ENCODE results near the gene UQCC2. TPM values are rescaled to one million over a fixed set of nuclear protein-coding genes. Genes with fewer than 3 reads are reported as not detected.

UQCC2 gene

GRCh38 chr6:33652002-33652401, 59.5 kb downstream of the UQCC2 start:
- no peaks in the 10 kb centered on the region for H3K79me1 ChIP-seq (ENCODE audit: low read depth, low read length)
- H2BK5ac ChIP-seq (ENCODE audit: low read length), result peak overlapping the region; percentile 53
- no peaks in the 10 kb centered on the region for H3K36me3 ChIP-seq (replicated peaks in 1 of 2; ENCODE audit: control insufficient read depth in 2 of 2, insufficient read depth in 2 of 2, low read length in 2 of 2)
- H4K91ac ChIP-seq (ENCODE audit: low read depth, low read length, poor library complexity), result no peak overlapping the region
- H3K18ac ChIP-seq (ENCODE audit: low read length), result peak overlapping the region; percentile 38
- no CpG with 5 or more reads among the region's 5 CpGs for WGBS, 2 donors (ENCODE audit: extremely low coverage in 2 of 2, insufficient read length in 2 of 2, insufficient replicate concordance in 1 of 2)
- no peak overlapping the region for H3K9ac ChIP-seq (ENCODE audit: low read depth, low read length, poor library complexity)
- no peak overlapping the region for H3K4me2 ChIP-seq (ENCODE audit: insufficient read depth, low read length, poor library complexity, severe bottlenecking)
- no peak overlapping the region for H3K4ac ChIP-seq (ENCODE audit: low read length)
- DNase-seq (ENCODE audit: low spot score), result no peak
- H3K27me3 ChIP-seq (ENCODE audit: control insufficient read depth in 3 of 3, insufficient read depth in 3 of 3, low read depth in 1 of 3, low read length in 3 of 3), result no peaks in the 10 kb centered on the region
- H3K4me1 ChIP-seq (ENCODE audit: control insufficient read depth in 2 of 2, insufficient read depth in 1 of 2, low read depth in 1 of 2, low read length in 2 of 2), result peaks cover 6 to 7% of the 10 kb centered on the region in 2 donors
- no peak overlapping the region for H3K27ac ChIP-seq (replicated peaks; ENCODE audit: low read length)
- H2AK5ac ChIP-seq (ENCODE audit: low read depth, low read length), result peak overlapping the region; percentile 56
- no peak overlapping the region for H2BK12ac ChIP-seq (ENCODE audit: low read length)
- H2BK15ac ChIP-seq (ENCODE audit: low read length), result peak overlapping the region; percentile 58
- no peak overlapping the region for H3K4me3 ChIP-seq (ENCODE audit: low read length in 2 of 2)
- peak overlapping the region; percentile 56 for H3K14ac ChIP-seq (ENCODE audit: low read length)
- H4K8ac ChIP-seq (ENCODE audit: low read depth, low read length), result no peak overlapping the region
- no peak overlapping the region for H2AFZ ChIP-seq (ENCODE audit: low read length)
- peak overlapping the region; percentile 55 for H3K23ac ChIP-seq (ENCODE audit: low read depth, low read length, poor library complexity)
- H3K9me3 ChIP-seq (replicated peaks in 1 of 2; ENCODE audit: control insufficient read depth in 2 of 2, insufficient read depth in 1 of 2, low read depth in 1 of 2, low read length in 2 of 2), result peaks cover 0 to 2% of the 10 kb centered on the region in 2 donors
- H2BK120ac ChIP-seq (ENCODE audit: low read depth, low read length), result peak overlapping the region; percentile 97

GRCh38 chr6:33651403-33651802, 60.1 kb downstream of the UQCC2 start:
- H3K79me1 ChIP-seq (ENCODE audit: low read depth, low read length), result no peaks in the 10 kb centered on the region
- H4K8ac ChIP-seq (ENCODE audit: low read depth, low read length), result no peak overlapping the region
- H3K14ac ChIP-seq (ENCODE audit: low read length), result no peak overlapping the region
- no peak overlapping the region for H2BK5ac ChIP-seq (ENCODE audit: low read length)
- H2AFZ ChIP-seq (ENCODE audit: low read length), result no peak overlapping the region
- no peak overlapping the region for H2BK15ac ChIP-seq (ENCODE audit: low read length)
- H3K27ac ChIP-seq (replicated peaks; ENCODE audit: low read length), result no peak overlapping the region
- WGBS, 2 donors (ENCODE audit: extremely low coverage in 2 of 2, insufficient read length in 2 of 2, insufficient replicate concordance in 1 of 2), result no CpG with 5 or more reads among the region's 4 CpGs
- DNase-seq (ENCODE audit: low spot score), result no peak
- no peaks in the 10 kb centered on the region for H3K36me3 ChIP-seq (replicated peaks in 1 of 2; ENCODE audit: control insufficient read depth in 2 of 2, insufficient read depth in 2 of 2, low read length in 2 of 2)
- no peak overlapping the region for H3K18ac ChIP-seq (ENCODE audit: low read length)
- no peak overlapping the region for H3K4ac ChIP-seq (ENCODE audit: low read length)
- no peak overlapping the region for H2BK12ac ChIP-seq (ENCODE audit: low read length)
- H3K4me3 ChIP-seq (ENCODE audit: low read length in 2 of 2), result no peak overlapping the region
- H3K23ac ChIP-seq (ENCODE audit: low read depth, low read length, poor library complexity), result no peak overlapping the region
- H4K91ac ChIP-seq (ENCODE audit: low read depth, low read length, poor library complexity), result no peak overlapping the region
- no peak overlapping the region for H3K4me2 ChIP-seq (ENCODE audit: insufficient read depth, low read length, poor library complexity, severe bottlenecking)
- H2AK5ac ChIP-seq (ENCODE audit: low read depth, low read length), result no peak overlapping the region
- H3K9me3 ChIP-seq (replicated peaks in 1 of 2; ENCODE audit: control insufficient read depth in 2 of 2, insufficient read depth in 1 of 2, low read depth in 1 of 2, low read length in 2 of 2), result peaks cover 0 to 2% of the 10 kb centered on the region in 2 donors
- peaks cover 2 to 6% of the 10 kb centered on the region in 2 donors for H3K4me1 ChIP-seq (ENCODE audit: control insufficient read depth in 2 of 2, insufficient read depth in 1 of 2, low read depth in 1 of 2, low read length in 2 of 2)
- no peaks in the 10 kb centered on the region for H3K27me3 ChIP-seq (ENCODE audit: control insufficient read depth in 3 of 3, insufficient read depth in 3 of 3, low read depth in 1 of 3, low read length in 3 of 3)
- H2BK120ac ChIP-seq (ENCODE audit: low read depth, low read length), result no peak overlapping the region
- no peak overlapping the region for H3K9ac ChIP-seq (ENCODE audit: low read depth, low read length, poor library complexity)

Small RNAs within 50 kb of the gene (small RNA-seq; reads per million reads assigned to genes)
- gene MIR3934 (ENCODE audit: insufficient read depth), result not detected
